Smooth muscle cell (in vitro differentiated cells): ENCODE data around the gene FLNC. TPM values are rescaled to one million over a fixed set of nuclear protein-coding genes. Genes with fewer than 3 reads are reported as not detected.

Experiments
- DNase-seq: peaks from one replicate; lab custom pipeline; 2025; ENCODE audit not compliant: unreplicated experiment; lab: John Stamatoyannopoulos, UW
- H2AFZ ChIP-seq: fragments of 200-600 bp; sonication (generic); 2 replicates; pipeline ENCODE4 v1.6.0; 2016; ENCODE audit warnings: antibody characterized with exemption, low read depth, mild to moderate bottlenecking
- H3F3A ChIP-seq: fragments of 200-600 bp; sonication (generic); 2 replicates; pipeline ENCODE4 v1.6.0; 2017; ENCODE audit warnings: antibody characterized with exemption, low read depth
- H3K27ac ChIP-seq: fragments of 200-600 bp; sonication (generic); 2 replicates; pipeline ENCODE4 v1.5.1; 2016; ENCODE audit warnings: low read depth, mild to moderate bottlenecking
- H3K27me3 ChIP-seq: fragments of 200-600 bp; sonication (generic); 2 replicates; pipeline ENCODE4 v1.6.1; 2016; ENCODE audit warnings: low read depth, mild to moderate bottlenecking
- H3K36me3 ChIP-seq: fragments of 200-600 bp; sonication (generic); 2 replicates; pipeline ENCODE4 v1.5.1; 2016; ENCODE audit warnings: low read depth
- H3K4me1 ChIP-seq: fragments of 200-600 bp; sonication (generic); 2 replicates; pipeline ENCODE4 v1.5.1; 2016; ENCODE audit warnings: low read depth
- H3K4me2 ChIP-seq: fragments of 200-600 bp; sonication (generic); 2 replicates; pipeline ENCODE4 v1.6.0; 2016; ENCODE audit warnings: mild to moderate bottlenecking
- H3K4me3 ChIP-seq: fragments of 200-600 bp; sonication (generic); 2 replicates; pipeline ENCODE4 v1.5.1; 2016; ENCODE audit warnings: mild to moderate bottlenecking
- H3K79me2 ChIP-seq: fragments of 200-600 bp; sonication (generic); 2 replicates; pipeline ENCODE4 v1.6.0; 2016; ENCODE audit warnings: low read depth, mild to moderate bottlenecking
- H3K9ac ChIP-seq: fragments of 200-600 bp; sonication (generic); 2 replicates; pipeline ENCODE4 v1.6.0; 2016; ENCODE audit warnings: low read depth
- H3K9me3 ChIP-seq: fragments of 200-600 bp; sonication (generic); replicated peaks from 2 replicates; pipeline ENCODE4 v1.5.1; 2016; ENCODE audit warnings: low read depth
- H4K20me1 ChIP-seq: fragments of 200-600 bp; sonication (generic); 2 replicates; pipeline ENCODE4 v1.6.0; 2016; ENCODE audit warnings: low read depth
- CTCF ChIP-seq: fragments of 200-600 bp; sonication (generic); IDR thresholded peaks from 2 replicates; pipeline ENCODE4 v1.5.1; 2017; ENCODE audit warnings: borderline replicate concordance, mild to moderate bottlenecking, antibody characterized with exemption; ENCODE audit not compliant: insufficient read depth, poor library complexity, severe bottlenecking
- WGBS: methylation state at CpG from one replicate; pipeline ENCODE4 v1.1.7; 2016; ENCODE audit warnings: low lambda C conversion rate; 5-methylcytosine and 5-hydroxymethylcytosine counted together
- polyA plus RNA-seq: library from polyadenylated mRNA; unstranded; fragments of >200 nt; fragmentation: Nextera tagmentation; extraction: Ambion mirVana; gene quantifications from 2 replicates; pipeline ENCODE4 v1.2.1, GENCODE V29; 2016
- total RNA-seq: library from RNA; depleted of rRNA; stranded (reverse); fragments of >200 nt; gene quantifications from 2 replicates; pipeline ENCODE4 v1.2.3, GENCODE V29; 2014

The FLNC gene
- total and polyA plus RNA-seq, 2 experiments from 2014 or later: 31.7 to 34.2 TPM

- DNase-seq: no peak
- H3K36me3 ChIP-seq: no peaks in the 10 kb centered on the region
- H3K27ac ChIP-seq: no peak overlapping the region
- H3K4me1 ChIP-seq: no peaks in the 10 kb centered on the region
- no peak overlapping the region for H3K9ac ChIP-seq
- no peaks in the 10 kb centered on the region for H3K79me2 ChIP-seq
- H4K20me1 ChIP-seq: no peaks in the 10 kb centered on the region
- 87% methylated on average over 10 of the region's 14 CpGs for WGBS
- H3K4me3 ChIP-seq: no peak overlapping the region
- H2AFZ ChIP-seq: no peak overlapping the region
- no peaks in the 10 kb centered on the region for H3K27me3 ChIP-seq
- no peak overlapping the region for H3K4me2 ChIP-seq
- no peaks in the 10 kb centered on the region for H3F3A ChIP-seq
- no peak for TF ChIP-seq CTCF
- H3K9me3 ChIP-seq: no peaks in the 10 kb centered on the region
Measured at GRCh38 chr7:128886391-128887168, 56.4 kb downstream of the FLNC start.

GRCh38 chr7:128887169-128888038 lies 57.2 kb downstream of the FLNC start:
- no peaks in the 10 kb centered on the region for H4K20me1 ChIP-seq
- no peak overlapping the region for H3K9ac ChIP-seq
- H3K9me3 ChIP-seq: no peaks in the 10 kb centered on the region
- H3K4me1 ChIP-seq: no peaks in the 10 kb centered on the region
- no peaks in the 10 kb centered on the region for H3F3A ChIP-seq
- H3K4me2 ChIP-seq: no peak overlapping the region
- H3K36me3 ChIP-seq: no peaks in the 10 kb centered on the region
- 88% methylated on average over 7 of the region's 7 CpGs for WGBS
- H3K79me2 ChIP-seq: no peaks in the 10 kb centered on the region
- TF ChIP-seq CTCF: no peak
- H3K27ac ChIP-seq: no peak overlapping the region
- no peaks in the 10 kb centered on the region for H3K27me3 ChIP-seq
- H2AFZ ChIP-seq: no peak overlapping the region
- no peak for DNase-seq
- no peak overlapping the region for H3K4me3 ChIP-seq

- no peak overlapping the region for H2AFZ ChIP-seq
- H4K20me1 ChIP-seq: no peaks in the 10 kb centered on the region
- no peak overlapping the region for H3K27ac ChIP-seq
- no peaks in the 10 kb centered on the region for H3K9me3 ChIP-seq
- H3K9ac ChIP-seq: no peak overlapping the region
- no peaks in the 10 kb centered on the region for H3K36me3 ChIP-seq
- no peak for TF ChIP-seq CTCF
- no peak overlapping the region for H3K4me2 ChIP-seq
- no peaks in the 10 kb centered on the region for H3K79me2 ChIP-seq
- H3K4me3 ChIP-seq: no peak overlapping the region
- no peak for DNase-seq
- 90% methylated on average over 7 of the region's 7 CpGs for WGBS
- H3K27me3 ChIP-seq: no peaks in the 10 kb centered on the region
- H3K4me1 ChIP-seq: no peaks in the 10 kb centered on the region
- no peaks in the 10 kb centered on the region for H3F3A ChIP-seq
Measured at GRCh38 chr7:128888039-128888755, 58.0 kb downstream of the FLNC start.
